ENCODE results near the gene VEPH1. TPM values are rescaled to one million over a fixed set of nuclear protein-coding genes. Genes with fewer than 3 reads are reported as not detected.

VEPH1 gene
- total and polyA plus RNA-seq, 3 donors from 2014 or later = 2.7 to 8.1 (median 3.0) TPM

DNA sequence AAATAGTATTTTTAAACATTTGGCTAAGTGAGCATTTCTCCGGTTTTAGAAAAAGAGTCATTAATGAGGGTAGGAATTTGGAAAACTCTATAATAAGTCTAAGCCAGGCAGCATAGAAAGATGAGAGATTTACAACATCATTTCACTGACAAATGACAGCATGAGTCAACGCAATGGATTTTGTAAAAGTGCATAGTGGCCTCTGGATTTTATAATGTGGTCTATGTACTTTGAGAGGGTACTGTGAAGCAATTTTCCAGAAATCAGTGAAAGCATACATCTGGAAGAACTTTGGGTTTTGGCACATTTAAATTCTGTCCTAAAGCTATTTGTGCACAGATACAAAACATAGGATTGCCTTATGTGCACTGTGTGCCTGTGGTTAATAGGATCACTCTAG lies 212.4 kb downstream of the VEPH1 start:
- H3K4me3 ChIP-seq = no peak overlapping the region
- H3K4me1 ChIP-seq = no peaks in the 10 kb centered on the region
- no peak overlapping the region for H3K27ac ChIP-seq
- no peaks in the 10 kb centered on the region for H3K9me3 ChIP-seq
- TF ChIP-seq, protein P1, sequence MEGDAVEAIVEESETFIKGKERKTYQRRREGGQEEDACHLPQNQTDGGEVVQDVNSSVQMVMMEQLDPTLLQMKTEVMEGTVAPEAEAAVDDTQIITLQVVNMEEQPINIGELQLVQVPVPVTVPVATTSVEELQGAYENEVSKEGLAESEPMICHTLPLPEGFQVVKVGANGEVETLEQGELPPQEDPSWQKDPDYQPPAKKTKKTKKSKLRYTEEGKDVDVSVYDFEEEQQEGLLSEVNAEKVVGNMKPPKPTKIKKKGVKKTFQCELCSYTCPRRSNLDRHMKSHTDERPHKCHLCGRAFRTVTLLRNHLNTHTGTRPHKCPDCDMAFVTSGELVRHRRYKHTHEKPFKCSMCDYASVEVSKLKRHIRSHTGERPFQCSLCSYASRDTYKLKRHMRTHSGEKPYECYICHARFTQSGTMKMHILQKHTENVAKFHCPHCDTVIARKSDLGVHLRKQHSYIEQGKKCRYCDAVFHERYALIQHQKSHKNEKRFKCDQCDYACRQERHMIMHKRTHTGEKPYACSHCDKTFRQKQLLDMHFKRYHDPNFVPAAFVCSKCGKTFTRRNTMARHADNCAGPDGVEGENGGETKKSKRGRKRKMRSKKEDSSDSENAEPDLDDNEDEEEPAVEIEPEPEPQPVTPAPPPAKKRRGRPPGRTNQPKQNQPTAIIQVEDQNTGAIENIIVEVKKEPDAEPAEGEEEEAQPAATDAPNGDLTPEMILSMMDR (IDR thresholded peaks at IDR 0.05) = no peak
- no peak for DNase-seq
- no peaks in the 10 kb centered on the region for H3K27me3 ChIP-seq
- intact Hi-C loops (cut with DNase I; ENCODE audit: low total_unique reads) = no loop called here
- 42 to 81% methylated on average over 2 of the region's 2 CpGs for WGBS, 2 donors
- no peaks in the 10 kb centered on the region for H3K36me3 ChIP-seq (ENCODE audit: low read depth, missing control alignments)

DNA sequence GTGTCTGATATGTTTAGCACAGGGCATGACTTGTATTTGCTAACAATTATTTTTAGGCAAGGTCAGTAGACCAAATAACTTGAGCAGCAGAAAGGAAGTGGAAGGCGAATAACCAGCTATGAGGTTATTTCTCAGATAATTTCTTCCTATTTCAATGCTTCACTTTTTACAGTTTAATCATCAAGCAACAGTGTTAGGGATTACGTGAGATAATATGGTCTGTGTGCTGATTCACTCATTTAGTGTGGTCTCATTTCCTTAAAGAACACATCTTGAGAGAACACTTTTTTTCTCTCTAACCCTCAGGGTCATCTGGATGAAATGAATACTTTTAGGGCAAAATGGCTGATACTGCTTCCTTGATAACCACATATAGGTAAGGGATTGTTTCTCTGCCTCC lies 217.2 kb downstream of the VEPH1 start:
- DNase-seq = no peak
- TF ChIP-seq, protein P1 (IDR thresholded peaks at IDR 0.05) = no peak
- TF ChIP-seq POLR2A (IDR thresholded peaks at IDR 0.05) = no peak
- intact Hi-C loops (cut with DNase I; ENCODE audit: low total_unique reads) = no loop called here
- Histone ChIP-seq H3K9me3 (no peaks in the 10 kb centered on the region), H3K27ac (no peak overlapping the region), H3K4me3 (no peak overlapping the region), H3K4me1 (no peaks in the 10 kb centered on the region), H3K36me3 (ENCODE audit: low read depth, missing control alignments) (no peaks in the 10 kb centered on the region), H3K27me3 (no peaks in the 10 kb centered on the region)
- 91 to 92% methylated on average over 2 of the region's 2 CpGs for WGBS, 2 donors

DNA sequence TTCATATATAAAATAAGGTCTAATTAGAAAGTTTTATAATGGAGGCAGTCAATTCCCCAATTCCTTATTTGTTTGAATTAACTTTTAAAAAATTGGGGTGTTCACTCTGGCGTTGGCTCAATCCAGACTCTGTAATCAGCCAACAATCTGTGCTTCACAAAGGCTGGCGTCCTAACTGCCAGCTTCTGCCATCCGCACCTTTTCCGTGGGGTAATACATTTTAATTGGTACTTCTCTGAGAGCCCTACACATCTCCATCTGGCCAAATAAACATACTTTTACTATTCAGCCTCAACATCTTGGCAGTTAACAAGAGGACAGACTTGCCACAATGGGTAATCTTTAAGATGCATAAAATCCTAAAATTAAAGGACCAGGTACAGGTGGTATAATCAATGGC lies 218.1 kb downstream of the VEPH1 start:
- DNase-seq = no peak
- no peak overlapping the region for H3K27ac ChIP-seq
- H3K9me3 ChIP-seq = no peaks in the 10 kb centered on the region
- TF ChIP-seq, protein P1 (IDR thresholded peaks at IDR 0.05) = no peak
- no peak for TF ChIP-seq POLR2A (IDR thresholded peaks at IDR 0.05)
- intact Hi-C loops (cut with DNase I; ENCODE audit: low total_unique reads) = no loop called here
- 89 to 96% methylated on average over 4 of the region's 4 CpGs for WGBS, 2 donors
- no peaks in the 10 kb centered on the region for H3K36me3 ChIP-seq (ENCODE audit: low read depth, missing control alignments)
- no peaks in the 10 kb centered on the region for H3K4me1 ChIP-seq
- no peak overlapping the region for H3K4me3 ChIP-seq
- H3K27me3 ChIP-seq = no peaks in the 10 kb centered on the region

DNA sequence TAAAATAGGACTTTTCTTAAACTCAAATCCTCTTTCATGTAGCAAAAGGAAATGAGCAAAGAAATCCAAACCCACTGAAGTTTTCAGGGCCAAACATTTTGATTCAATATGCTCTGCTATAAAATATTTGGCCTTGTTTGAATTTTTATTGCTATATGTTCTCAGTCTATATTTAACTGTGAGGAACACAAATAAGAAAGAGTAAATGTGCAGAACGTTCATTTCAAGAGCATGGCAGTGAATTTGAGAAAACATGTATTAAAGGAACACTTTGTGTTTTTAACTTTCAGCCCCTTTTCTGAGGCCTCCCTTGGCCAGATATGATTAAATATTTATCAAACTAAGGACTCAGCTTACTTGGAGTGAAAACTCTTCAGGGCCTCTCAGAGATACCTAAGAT lies 218.5 kb downstream of the VEPH1 start:
- intact Hi-C loops (cut with DNase I; ENCODE audit: low total_unique reads) = no loop called here
- no peaks in the 10 kb centered on the region for H3K4me1 ChIP-seq
- H3K36me3 ChIP-seq (ENCODE audit: low read depth, missing control alignments) = no peaks in the 10 kb centered on the region
- H3K27ac ChIP-seq = no peak overlapping the region
- no peak overlapping the region for H3K4me3 ChIP-seq
- H3K27me3 ChIP-seq = no peaks in the 10 kb centered on the region
- WGBS, 2 donors = 47 to 50% methylated on average over 1 of the region's 1 CpG
- H3K9me3 ChIP-seq = no peaks in the 10 kb centered on the region
- no peak for DNase-seq
- no peak for TF ChIP-seq POLR2A (IDR thresholded peaks at IDR 0.05)
- TF ChIP-seq, protein P1 (IDR thresholded peaks at IDR 0.05) = no peak

DNA sequence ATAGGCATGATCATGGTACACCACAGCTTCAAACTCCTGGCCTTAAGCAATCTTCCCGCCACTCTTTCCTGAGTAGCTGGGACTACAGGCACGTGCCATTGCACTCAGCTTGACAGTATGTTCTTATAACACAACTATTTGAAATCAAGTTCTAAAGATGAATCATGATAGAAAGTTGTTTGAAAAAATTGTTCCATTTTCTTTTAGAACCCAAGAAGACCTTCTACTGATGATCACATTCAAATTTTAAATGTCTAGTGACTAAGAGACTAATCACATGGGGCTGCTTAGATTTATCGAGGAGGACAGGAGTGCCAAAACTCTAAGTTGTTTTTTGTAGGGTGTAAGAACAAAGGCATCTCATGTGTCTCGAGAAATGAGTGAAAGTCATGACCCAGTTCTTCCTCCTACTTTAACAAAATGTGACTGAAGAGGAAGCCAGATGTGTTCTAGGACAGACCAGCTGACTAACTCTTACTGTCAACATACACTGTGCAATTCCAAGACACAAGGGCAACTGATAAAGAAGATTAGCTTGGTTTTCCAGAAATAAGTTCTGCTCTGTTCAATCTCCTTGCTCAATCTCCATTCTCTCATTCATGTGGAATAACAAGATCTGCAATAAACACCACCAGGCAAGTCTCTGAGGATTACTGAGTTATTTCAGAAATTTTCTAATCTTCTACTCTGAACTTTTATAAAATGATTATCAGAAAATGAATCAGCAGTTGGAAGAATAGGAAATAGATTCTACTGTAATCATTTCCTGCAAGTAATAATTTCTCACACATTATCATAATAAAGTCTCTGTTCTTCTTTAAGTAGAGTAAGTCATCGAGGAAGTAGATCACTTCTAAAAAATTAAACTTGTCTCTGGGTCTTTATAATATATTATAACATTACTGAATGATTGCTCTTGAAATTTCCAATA lies 220.7 kb downstream of the VEPH1 start:
- intact Hi-C loops (cut with DNase I; ENCODE audit: low total_unique reads) = no loop called here
- 57 to 65% methylated on average over 5 of the region's 5 CpGs for WGBS, 2 donors
- DNase-seq = no peak

More for the DNA sequence above, 220.7 kb downstream of the VEPH1 start:
- Histone ChIP-seq H3K9me3 (no peaks in the 10 kb centered on the region), H3K27ac (no peak overlapping the region), H3K4me1 (no peaks in the 10 kb centered on the region), H3K4me3 (no peak overlapping the region), H3K36me3 (ENCODE audit: low read depth, missing control alignments) (no peaks in the 10 kb centered on the region), H3K27me3 (no peaks in the 10 kb centered on the region)
- no peak for TF ChIP-seq POLR2A (IDR thresholded peaks at IDR 0.05)
- TF ChIP-seq, protein P1 (IDR thresholded peaks at IDR 0.05) = no peak

Data from testis (tissue), 3 donors.